Stimulated activated CD4-positive, alpha-beta T cell treated with anti-CD3 and anti-CD28 coated beads, Interleukin-2, amount 100 ng/mL, for 24 hours (primary cell): Measurements from ENCODE around the gene ANO9.

ENCODE experiments used
- DNase-seq, 2 donors: peaks; one replicate each; pipeline ENCODE4 v3.0.0-alpha.2; 2020

ANO9 gene, protein sequence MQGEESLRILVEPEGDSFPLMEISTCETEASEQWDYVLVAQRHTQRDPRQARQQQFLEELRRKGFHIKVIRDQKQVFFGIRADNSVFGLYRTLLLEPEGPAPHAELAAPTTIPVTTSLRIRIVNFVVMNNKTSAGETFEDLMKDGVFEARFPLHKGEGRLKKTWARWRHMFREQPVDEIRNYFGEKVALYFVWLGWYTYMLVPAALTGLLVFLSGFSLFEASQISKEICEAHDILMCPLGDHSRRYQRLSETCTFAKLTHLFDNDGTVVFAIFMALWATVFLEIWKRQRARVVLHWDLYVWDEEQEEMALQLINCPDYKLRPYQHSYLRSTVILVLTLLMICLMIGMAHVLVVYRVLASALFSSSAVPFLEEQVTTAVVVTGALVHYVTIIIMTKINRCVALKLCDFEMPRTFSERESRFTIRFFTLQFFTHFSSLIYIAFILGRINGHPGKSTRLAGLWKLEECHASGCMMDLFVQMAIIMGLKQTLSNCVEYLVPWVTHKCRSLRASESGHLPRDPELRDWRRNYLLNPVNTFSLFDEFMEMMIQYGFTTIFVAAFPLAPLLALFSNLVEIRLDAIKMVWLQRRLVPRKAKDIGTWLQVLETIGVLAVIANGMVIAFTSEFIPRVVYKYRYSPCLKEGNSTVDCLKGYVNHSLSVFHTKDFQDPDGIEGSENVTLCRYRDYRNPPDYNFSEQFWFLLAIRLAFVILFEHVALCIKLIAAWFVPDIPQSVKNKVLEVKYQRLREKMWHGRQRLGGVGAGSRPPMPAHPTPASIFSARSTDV

GRCh38 chr11:441418-442274 is at the start of gene ANO9:
Gene ANO9, minus strand, starts transcription at chr11:442011. Its CDS starts 85 bp downstream, at chr11:441926.
- peak; percentile 63 to 74 for DNase-seq

- no peak for DNase-seq
These were observed 49.5 kb upstream of the ANO9 start for GRCh38 chr11:491358-491757.

GRCh38 chr11:490930-491260 is 49.1 kb upstream of the ANO9 start:
- no peak for DNase-seq

DNA sequence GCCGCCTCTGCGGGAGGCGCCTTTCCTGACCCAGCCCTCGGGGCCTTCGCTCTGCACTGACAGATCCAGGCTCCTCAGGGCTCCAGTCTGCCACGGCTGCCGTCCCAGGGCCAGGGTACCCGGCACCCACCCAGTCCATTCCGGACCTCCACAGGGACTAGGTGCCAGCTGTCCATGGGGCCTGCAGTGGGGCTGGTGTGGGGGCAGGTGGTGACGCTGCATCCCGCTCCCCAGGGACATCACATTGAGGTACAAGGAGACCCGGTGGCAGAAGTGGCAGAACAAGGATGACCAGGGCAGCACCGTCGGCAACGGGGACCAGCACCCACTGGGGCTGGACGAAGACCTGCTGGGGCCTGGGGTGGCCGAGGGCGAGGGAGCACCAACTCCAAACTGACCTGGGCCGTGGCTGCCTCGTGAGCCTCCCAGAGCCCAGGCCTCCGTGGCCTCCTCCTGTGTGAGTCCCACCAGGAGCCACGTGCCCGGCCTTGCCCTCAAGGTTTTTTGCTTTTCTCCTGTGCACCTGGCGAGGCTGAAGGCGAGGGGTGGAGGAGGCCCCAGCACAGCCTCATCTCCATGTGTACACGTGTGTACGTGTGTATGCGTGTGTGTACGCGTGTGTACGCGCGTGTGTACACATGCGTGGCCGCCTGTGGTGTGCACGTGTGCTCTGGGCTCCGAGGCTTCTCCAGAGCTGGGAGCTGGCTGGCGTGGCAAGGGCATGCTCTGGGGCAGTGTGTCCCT is 48.5 kb upstream of the ANO9 start:
- DNase-seq = no peak

- DNase-seq = no peak
These were observed 47.9 kb upstream of the ANO9 start for GRCh38 chr11:489610-490185.

DNA sequence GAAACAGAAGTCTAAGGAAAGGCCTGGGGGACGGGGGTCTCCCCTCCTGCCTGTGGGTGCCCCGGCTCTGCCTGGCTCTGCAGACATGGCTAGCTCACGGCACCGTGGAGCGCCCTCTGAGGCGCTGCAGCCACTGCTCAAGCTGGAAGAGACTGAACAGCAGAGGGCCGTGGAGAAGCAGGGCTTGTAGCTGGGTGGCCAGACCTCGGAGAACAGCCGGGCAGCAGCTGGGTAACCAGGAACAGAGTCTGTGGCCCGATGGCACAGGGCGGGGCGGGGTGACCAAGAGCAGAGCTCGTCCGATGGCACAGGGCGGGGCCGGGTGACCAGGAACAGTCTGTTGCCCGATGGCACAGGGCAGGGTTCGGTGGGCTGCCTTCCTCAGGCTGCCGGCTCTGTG is 47.2 kb upstream of the ANO9 start:
- no peak for DNase-seq

- no peak for DNase-seq
These were observed 46.8 kb upstream of the ANO9 start for GRCh38 chr11:488579-488978.

DNA sequence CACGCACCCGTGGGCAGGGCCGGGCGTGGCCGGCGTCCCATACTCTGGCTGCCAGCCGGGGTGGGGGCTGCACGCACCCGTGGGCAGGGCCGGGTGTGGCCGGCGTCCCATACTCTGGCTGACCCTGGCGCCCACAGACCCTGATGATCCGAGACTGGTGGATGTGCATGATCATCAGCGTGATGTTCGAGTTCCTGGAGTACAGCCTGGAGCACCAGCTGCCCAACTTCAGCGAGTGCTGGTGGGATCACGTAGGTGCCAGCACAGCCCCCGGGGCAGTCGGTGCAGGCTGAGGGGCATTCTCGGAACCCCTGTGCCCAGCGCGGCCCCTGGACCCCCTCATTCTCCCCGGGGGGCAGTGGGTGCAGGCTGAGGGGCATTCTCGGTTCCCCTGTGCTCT is 46.3 kb upstream of the ANO9 start:
- no peak for DNase-seq

DNA sequence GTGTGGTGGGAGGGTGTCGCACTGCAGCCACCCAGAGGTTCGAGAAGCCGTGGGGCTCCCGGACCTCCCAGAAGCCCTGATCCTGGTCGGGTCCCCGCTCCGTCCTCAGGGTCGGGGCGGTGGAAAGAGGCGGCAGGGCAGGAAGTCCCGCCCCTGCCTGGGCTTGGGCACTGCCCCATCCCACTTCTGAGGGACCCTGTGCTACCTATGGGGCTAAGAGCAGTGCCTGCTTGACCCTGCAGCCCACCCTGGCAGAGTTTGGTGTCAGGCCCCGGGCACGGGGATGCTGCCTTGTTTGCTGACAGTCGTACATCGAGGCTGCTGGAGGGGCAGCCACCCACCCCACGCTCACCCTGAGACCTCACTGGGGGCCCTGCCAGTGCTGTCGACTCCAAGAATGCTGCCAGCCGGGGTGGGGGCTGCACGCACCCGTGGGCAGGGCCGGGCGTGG is 45.8 kb upstream of the ANO9 start:
- no peak for DNase-seq

DNA sequence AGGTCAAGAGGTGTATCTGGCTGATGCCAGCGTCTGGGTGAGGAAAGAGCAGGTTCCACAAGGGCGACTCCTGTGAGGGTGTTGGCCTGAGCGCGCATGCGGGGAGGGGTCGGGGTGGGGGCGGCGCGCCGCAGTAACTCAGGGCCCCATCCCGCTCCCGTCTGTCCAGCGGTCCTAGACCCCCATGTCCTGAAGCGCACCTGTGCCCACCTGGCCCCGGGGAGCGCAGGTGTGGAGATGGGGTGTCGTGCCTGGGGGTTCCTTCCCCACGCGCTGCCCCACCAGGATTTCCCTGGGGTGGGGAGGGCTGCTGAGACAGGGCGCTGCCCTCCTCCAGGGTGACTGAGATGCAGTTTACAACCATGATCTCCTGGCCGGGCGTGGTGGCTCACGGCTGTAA is 44.4 kb upstream of the ANO9 start:
- DNase-seq = no peak

DNA sequence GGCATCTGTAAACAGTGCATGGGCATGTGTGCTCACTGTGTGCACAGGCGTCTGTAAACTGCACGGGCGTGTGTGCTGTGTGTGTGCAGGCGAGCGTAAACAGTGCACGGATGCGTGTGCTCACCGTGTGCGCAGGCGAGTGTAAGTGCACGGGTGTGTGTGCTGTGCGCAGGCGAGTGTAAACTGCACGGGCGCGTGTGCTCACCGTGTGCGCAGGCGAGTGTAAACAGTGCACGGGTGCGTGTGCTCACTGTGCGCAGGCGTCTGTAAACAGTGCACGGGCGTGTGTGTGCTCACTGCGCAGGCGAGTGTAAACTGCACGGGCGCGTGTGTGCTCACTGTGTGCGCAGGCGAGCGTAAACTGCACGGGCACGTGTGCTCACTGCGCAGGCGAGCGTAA is 42.8 kb upstream of the ANO9 start:
- DNase-seq = no peak

- no peak for DNase-seq
These were observed 37.5 kb upstream of the ANO9 start for GRCh38 chr11:479311-479710.

DNA sequence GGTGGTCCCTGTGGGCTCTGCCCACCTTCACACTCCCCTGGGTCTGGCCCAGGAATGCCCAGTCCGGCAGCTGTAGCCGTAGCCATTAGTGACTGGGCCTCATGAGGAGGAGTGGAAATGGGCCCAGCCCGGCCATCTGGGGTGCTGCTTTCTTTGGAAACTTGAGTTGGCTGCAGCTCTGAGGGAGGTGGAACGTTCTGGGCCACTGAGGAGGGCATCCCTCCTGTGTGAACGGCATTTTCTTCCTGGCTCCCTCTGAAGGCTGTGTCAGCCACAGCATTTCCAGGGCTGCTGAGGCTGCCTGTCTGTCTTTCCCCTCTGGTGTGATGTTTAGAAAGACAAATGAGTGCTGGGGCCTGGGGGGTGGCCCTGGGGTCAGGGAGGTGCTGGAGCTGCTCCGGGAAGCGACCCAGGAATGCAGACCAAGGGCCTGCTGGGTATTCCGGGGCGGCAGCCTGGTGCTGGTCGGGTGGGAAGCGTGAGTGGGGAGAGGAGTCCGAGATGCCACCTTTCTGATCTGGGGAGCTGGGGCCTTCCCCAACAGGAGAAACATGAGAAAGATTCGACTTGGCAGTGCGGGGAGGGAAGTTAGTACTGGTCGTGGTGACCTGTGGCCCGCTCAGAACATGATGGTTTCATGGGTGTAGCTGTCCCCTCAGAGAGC is 35.4 kb upstream of the ANO9 start:
- no peak for DNase-seq

DNA sequence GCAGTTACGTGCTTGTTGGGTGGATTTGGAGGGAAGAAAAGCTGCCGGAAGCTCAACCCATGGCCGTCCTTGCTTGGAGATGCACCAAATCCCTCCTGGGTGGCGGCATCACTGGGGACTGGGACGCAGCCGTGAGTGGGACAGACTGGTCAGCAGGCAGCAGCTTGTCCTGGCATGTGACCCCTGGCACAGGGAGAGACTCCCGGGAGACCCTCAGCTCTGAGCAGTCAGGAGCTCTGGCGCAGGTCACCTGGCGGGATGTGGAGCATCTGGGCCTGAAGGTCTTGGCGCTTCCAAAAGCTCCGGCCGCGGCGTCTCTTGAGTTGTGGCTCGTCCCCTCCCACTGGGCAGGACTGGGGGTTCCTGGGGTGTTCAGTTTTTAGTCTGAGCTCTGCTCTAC is 34.6 kb upstream of the ANO9 start:
- no peak for DNase-seq

DNA sequence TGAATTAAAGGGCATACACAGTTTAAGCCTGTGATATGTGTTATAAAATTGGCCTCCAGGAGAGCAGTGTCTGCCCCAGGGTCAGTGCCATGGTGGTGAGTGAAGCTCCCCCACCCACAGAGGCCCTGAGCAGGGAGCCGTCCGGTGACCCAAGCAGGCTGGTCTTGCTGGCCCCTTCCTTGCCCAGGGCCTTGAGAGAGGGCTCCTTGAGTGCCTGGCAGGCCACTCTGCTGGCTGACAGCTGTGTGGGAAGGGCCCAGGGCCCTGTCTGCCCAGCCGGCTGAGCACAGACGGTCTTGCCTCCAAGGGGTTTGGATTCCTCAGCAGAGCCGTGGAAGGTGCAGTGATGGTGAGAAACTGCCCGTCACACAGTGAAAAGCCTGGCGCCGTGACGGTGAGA is 34.1 kb upstream of the ANO9 start:
- no peak for DNase-seq

DNA sequence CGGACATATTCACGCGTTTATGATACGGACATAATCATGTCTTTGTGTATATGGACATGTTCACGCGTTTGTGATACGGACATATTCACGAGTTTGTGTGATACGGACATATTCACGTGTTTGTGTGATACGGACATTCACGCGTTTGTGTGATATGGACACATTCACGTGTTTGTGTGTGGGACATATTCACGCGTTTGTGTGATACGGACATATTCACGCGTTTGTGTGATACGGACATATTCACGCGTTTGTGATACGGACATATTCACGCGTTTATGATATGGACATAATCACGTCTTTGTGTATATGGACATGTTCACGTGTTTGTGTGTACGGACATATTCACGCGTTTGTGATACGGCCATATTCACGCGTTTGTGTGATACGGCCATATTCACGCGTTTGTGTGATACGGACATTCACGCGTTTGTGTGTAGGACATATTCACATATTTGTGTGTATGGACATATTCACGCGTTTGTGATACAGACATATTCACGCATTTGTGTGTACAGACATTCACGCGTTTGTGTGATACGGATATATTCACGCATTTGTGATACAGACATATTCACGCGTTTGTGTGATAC is 33.2 kb upstream of the ANO9 start:
- DNase-seq = no peak

DNA sequence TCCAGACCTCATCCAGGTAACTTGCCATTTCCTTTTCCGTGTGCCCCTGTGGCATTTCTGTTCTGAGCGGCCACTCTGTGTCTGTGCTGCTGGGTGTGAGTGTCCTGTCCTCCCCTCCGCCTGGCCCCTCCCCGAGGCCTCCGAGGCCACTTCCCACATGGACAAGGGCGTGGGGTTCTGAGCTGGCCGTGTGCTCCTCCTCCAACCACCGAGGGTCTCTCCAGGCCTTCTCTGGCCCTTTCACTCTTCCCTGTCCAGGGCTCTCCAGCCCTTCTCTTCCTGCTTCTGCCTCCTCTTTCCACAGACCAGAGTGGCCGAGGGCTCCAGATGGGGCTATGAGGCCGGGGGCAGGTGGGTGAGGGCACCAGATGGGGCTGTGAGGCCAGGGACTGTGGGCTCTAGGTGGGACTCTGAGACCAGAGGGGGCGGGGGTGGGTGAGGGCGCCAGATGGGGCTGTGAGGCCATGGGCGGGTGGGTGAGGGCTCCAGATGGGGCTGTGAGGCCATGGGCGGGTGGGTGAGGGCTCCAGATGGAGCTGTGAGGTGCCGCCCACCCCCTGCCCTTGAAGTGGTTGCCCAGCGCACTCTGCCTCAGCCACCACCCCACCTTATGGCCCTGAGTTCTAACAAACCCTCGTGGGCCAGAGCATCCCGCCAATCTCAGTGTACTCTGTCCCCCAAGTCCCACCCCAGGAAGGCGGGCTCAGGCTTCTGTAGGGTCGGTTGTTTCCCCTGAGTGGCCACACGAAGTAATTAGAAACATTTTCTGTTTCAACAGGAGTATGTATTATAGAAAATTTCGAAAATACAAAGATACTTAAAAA is 32.4 kb upstream of the ANO9 start:
- DNase-seq = no peak

DNA sequence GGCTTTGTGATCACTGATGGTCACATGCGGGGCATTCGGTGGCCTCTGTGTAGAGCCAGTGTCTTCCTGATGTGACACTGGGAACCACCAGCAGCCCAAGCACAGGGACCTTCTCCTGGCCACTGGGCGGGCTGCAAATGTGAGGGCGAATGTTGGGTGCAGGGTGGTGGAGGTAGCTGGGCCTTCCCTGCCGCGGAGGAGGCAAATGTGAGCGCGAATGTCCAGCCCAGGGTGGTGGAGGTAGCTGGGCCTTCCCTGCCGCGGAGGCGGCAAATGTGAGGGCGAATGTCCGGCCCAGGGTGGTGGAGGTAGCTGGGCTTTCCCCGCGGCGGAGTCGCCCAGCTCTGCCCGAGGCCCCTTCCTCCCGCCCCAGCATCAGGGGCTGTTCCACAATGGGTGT is 31.6 kb upstream of the ANO9 start:
- DNase-seq = no peak

GRCh38 chr11:472816-473215 is 31.0 kb upstream of the ANO9 start:
- DNase-seq = no peak

GRCh38 chr11:472272-472671 is 30.5 kb upstream of the ANO9 start:
- DNase-seq = no peak
